GM12878 (cell line): ENCODE results near the gene GNA14. TPM values are rescaled to one million over a fixed set of nuclear protein-coding genes. Genes with fewer than 3 reads are reported as not detected.

Experiments
- ATAC-seq: fragments of 200-7000 bp; cut with Tn5 transposase; 3 replicates; pipeline ENCODE4 v1.9.1; 2020; ENCODE audit warnings: mild to moderate bottlenecking, moderate library complexity
- BruUV-seq: library from RNA; stranded (reverse); fragments of 400-500 nt; replicated peaks from 2 replicates; lab custom pipeline; 2021; lab: Mats Ljungman, UMichigan
- CTCF ChIA-PET: fragments of 300-600 bp; sonication (Branson Sonifier 250); formaldehyde crosslinking; extraction: SDS; loops from one replicate; lab custom pipeline; 2021; ENCODE audit warnings: inconsistent platforms; lab: Yijun Ruan, JAX
- POLR2A ChIA-PET: fragments of 350-600 bp; formaldehyde crosslinking; extraction: SDS; loops from one replicate; lab custom pipeline; 2021; ENCODE audit warnings: inconsistent platforms; lab: Charles Lee
- RAD21 ChIA-PET: fragments of 300-600 bp; sonication (Branson Sonifier 250); formaldehyde crosslinking; loops from one replicate; lab custom pipeline; 2023; ENCODE audit warnings: antibody characterized with exemption; ENCODE audit not compliant: unreplicated experiment; lab: Charles Lee
- SMC1A ChIA-PET: fragments of 300-600 bp; sonication (Branson Sonifier 250); formaldehyde crosslinking; loops from one replicate; lab custom pipeline; 2023; ENCODE audit not compliant: unreplicated experiment, uncharacterized antibody; lab: Charles Lee
- DNase-seq: peaks from one replicate; pipeline ENCODE4 v3.0.0-alpha.2; 2011; ENCODE audit warnings: low read depth, low spot score
- FAIRE-seq: peaks from 3 replicates; lab custom pipeline; 2011; peaks lifted over from hg19 to GRCh38; lab: Jason Lieb, UNC
- H2AFZ ChIP-seq: 2 replicates; pipeline ENCODE4 v1.6.0; 2011; ENCODE audit warnings: low read depth, low read length, control low read depth; ENCODE audit not compliant: control insufficient read depth
- H3K27ac ChIP-seq: 2 replicates; pipeline ENCODE4 v1.5.1; 2011; ENCODE audit warnings: control low read depth; ENCODE audit not compliant: control insufficient read depth, insufficient read depth
- H3K27me3 ChIP-seq, 2 experiments: replicated peaks in 1 of 2; 2 replicates each; pipeline versions ENCODE4 v1.6.0 to v1.6.1; 2011; ENCODE audit warnings: low read length in 1 of 2; ENCODE audit not compliant: control insufficient read depth in 2 of 2, insufficient read depth in 2 of 2
- H3K36me3 ChIP-seq, 2 experiments: 2 replicates each; pipeline ENCODE4 v1.5.1; 2011; ENCODE audit warnings: low read length in 1 of 2; ENCODE audit not compliant: control insufficient read depth in 2 of 2, insufficient read depth in 2 of 2
- H3K4me1 ChIP-seq: 2 replicates; pipeline ENCODE4 v1.6.1; 2011; ENCODE audit warnings: mild to moderate bottlenecking, low read length, moderate library complexity, mixed read lengths; ENCODE audit not compliant: control insufficient read depth, insufficient read depth
- H3K4me2 ChIP-seq: 2 replicates; pipeline ENCODE4 v1.6.0; 2011; ENCODE audit warnings: control low read depth; ENCODE audit not compliant: control insufficient read depth, insufficient read depth
- H3K4me3 ChIP-seq: fragments of 200-600 bp; sonication (generic); 2 replicates; pipeline ENCODE4 v1.5.1; 2016
- H3K79me2 ChIP-seq: 2 replicates; pipeline ENCODE4 v1.6.0; 2011; ENCODE audit warnings: low read length; ENCODE audit not compliant: control insufficient read depth, insufficient read depth
- H3K9ac ChIP-seq: 2 replicates; pipeline ENCODE4 v1.8.0; 2011; ENCODE audit warnings: low read length, control low read depth, mixed read lengths; ENCODE audit not compliant: control insufficient read depth, insufficient read depth
- H3K9me3 ChIP-seq: replicated peaks from 3 replicates; pipeline ENCODE4 v1.5.1; 2011; ENCODE audit warnings: mild to moderate bottlenecking, low read length; ENCODE audit not compliant: control insufficient read depth, insufficient read depth
- H4K20me1 ChIP-seq: 2 replicates; pipeline ENCODE4 v1.6.0; 2011; ENCODE audit not compliant: control insufficient read depth, insufficient read depth
- CHD2 ChIP-seq: IDR thresholded peaks from 2 replicates; pipeline ENCODE4 v1.6.1; 2011; ENCODE audit warnings: low read depth, low read length, improper control_type of control experiment, borderline replicate concordance
- EED ChIP-seq: sonication (generic); IDR thresholded peaks from 2 replicates; pipeline ENCODE4 v1.6.1; 2016; ENCODE audit warnings: antibody characterized with exemption, low read depth
- JUNB ChIP-seq: IDR thresholded peaks from 2 replicates; pipeline ENCODE4 v1.6.1; 2016; ENCODE audit warnings: antibody characterized with exemption, mild to moderate bottlenecking
- JUND ChIP-seq: IDR thresholded peaks from 2 replicates; pipeline ENCODE4 v1.6.1; 2012; ENCODE audit warnings: low read depth, mild to moderate bottlenecking, low read length, improper control_type of control experiment, moderate library complexity
- KAT2A ChIP-seq: conservative IDR thresholded peaks from 2 replicates; pipeline ENCODE4 v1.6.1; 2011; ENCODE audit warnings: low read depth, low read length; ENCODE audit not compliant: control insufficient read depth
- KDM1A ChIP-seq: fragments of 200-600 bp; sonication (generic); IDR thresholded peaks from 2 replicates; pipeline ENCODE4 v1.6.1; 2016; ENCODE audit warnings: borderline replicate concordance
- MTA2 ChIP-seq: fragments of 450-650 bp; IDR thresholded peaks from 2 replicates; pipeline ENCODE4 v1.6.1; 2016; ENCODE audit warnings: low read depth, mild to moderate bottlenecking, moderate library complexity
- POU2F2 ChIP-seq: IDR thresholded peaks from 3 replicates; pipeline ENCODE4 v1.6.1; 2011; ENCODE audit warnings: low read depth, mild to moderate bottlenecking, low read length, borderline replicate concordance
- SUPT20H ChIP-seq: IDR thresholded peaks from 2 replicates; pipeline ENCODE4 v1.6.1; 2011; ENCODE audit warnings: low read depth, mild to moderate bottlenecking, low read length, moderate library complexity, borderline replicate concordance; ENCODE audit not compliant: control insufficient read depth
- SUZ12 ChIP-seq: fragments of 200-600 bp; sonication (generic); IDR thresholded peaks from one replicate; pipeline ENCODE4 v1.6.1; 2018; ENCODE audit warnings: antibody characterized with exemption, mild to moderate bottlenecking; ENCODE audit not compliant: unreplicated experiment
- TCF3 ChIP-seq: IDR thresholded peaks from 2 replicates; pipeline ENCODE4 v1.6.1; 2012; ENCODE audit warnings: low read depth, mild to moderate bottlenecking, low read length, borderline replicate concordance; ENCODE audit not compliant: insufficient read depth
- ZZZ3 ChIP-seq: IDR thresholded peaks from 2 replicates; pipeline ENCODE4 v1.6.1; 2011; ENCODE audit warnings: low read depth; ENCODE audit not compliant: control insufficient read depth, insufficient read length
- WGBS: methylation state at CpG from one replicate; pipeline ENCODE4 v1.1.6; 2016; ENCODE audit warnings: low lambda C conversion rate; ENCODE audit not compliant: insufficient replicate concordance, insufficient coverage; ENCODE audit errors: missing lambda C conversion rate; 5-methylcytosine and 5-hydroxymethylcytosine counted together
- in situ Hi-C: fragments of 300-500 bp; cut with MboI; formaldehyde crosslinking; loops from 9 replicates; pipeline ENCODE4 v1.14.3; 2018; ENCODE audit warnings: mixed read lengths
- intact Hi-C: fragments of 100-400 bp; cut with micrococcal nuclease; formaldehyde crosslinking; loops from one replicate; pipeline ENCODE4 v1.14.2; 2022; ENCODE audit not compliant: unreplicated experiment
- polyA plus RNA-seq, 11 experiments: library from polyadenylated mRNA; depleted of rRNA in 4 of 11; unstranded in 6 of 11; stranded (reverse) in 5 of 11; fragments of >200 nt; fragmentation: Nextera tagmentation in 4 of 11; fragmentation: Illumina TruSeq in 1 of 11; extraction: Ambion mirVana in 4 of 11; extraction: Trizol in 1 of 11; gene quantifications; 1 replicate in 1 of 11; 2 replicates in 10 of 11; pipeline versions ENCODE4 v1.2.1 to v1.2.3, GENCODE V29; 2011 to 2016; ENCODE audit warnings: inconsistent platforms in 2 of 11, missing spikeins in 2 of 11, low read depth in 1 of 11
- total RNA-seq, 4 experiments: library from RNA; depleted of rRNA in 3 of 4; stranded (reverse); fragments of >200 nt in 3 of 4; fragmentation: Illumina TruSeq in 1 of 4; extraction: Trizol in 1 of 4; gene quantifications; 2 replicates each; pipeline versions ENCODE4 v1.2.1 to v1.2.3, GENCODE V29; 2013 to 2021
- TF ChIP-seq, protein P1 (sequence below): IDR thresholded peaks from 2 replicates; pipeline ENCODE4 v1.6.1; 2011; ENCODE audit warnings: borderline replicate concordance, low read depth, mild to moderate bottlenecking, moderate library complexity, mixed read lengths, low read length; ENCODE audit not compliant: insufficient read depth; ENCODE audit errors: extremely low read length
- TF ChIP-seq, protein P2 (sequence below): fragments of 450-650 bp; IDR thresholded peaks from 2 replicates; pipeline ENCODE4 v1.6.1; 2016; ENCODE audit warnings: mild to moderate bottlenecking
- TF ChIP-seq, protein P3 (sequence below): fragments of 450-650 bp; formaldehyde crosslinking; IDR thresholded peaks from 2 replicates; pipeline ENCODE4 v1.4.0; 2020; ENCODE audit warnings: mild to moderate bottlenecking, moderate library complexity

GNA14 gene
- total and polyA plus RNA-seq, 10 of the 15 experiments (the other 5 are each of a cell fraction or from before 2014, with no cell fraction given) = 0.17 TPM; not detected in 9

DNA sequence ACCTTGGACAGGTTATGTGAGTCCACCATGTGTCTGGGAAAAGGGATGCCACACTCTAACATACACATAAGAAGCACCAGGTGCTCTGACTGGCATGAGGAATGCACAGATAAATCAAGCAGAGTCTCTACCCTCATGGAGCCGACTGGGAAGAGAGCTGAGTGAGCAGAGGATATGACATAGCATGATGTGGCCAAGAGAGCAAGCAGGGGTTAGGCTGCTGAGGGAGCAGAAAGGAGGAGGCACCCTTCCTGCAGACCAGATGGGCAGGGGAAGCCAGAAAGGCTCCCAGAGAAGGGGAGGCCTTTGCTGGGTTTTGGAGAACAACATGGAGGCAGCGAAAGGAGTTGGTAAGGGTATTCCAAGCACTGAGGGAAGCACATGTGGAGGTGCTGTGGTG lies 223.1 kb downstream of the GNA14 start (continued):
- TF ChIP-seq, protein P1, sequence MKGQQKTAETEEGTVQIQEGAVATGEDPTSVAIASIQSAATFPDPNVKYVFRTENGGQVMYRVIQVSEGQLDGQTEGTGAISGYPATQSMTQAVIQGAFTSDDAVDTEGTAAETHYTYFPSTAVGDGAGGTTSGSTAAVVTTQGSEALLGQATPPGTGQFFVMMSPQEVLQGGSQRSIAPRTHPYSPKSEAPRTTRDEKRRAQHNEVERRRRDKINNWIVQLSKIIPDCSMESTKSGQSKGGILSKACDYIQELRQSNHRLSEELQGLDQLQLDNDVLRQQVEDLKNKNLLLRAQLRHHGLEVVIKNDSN = no peak
- TF ChIP-seq, protein P2, sequence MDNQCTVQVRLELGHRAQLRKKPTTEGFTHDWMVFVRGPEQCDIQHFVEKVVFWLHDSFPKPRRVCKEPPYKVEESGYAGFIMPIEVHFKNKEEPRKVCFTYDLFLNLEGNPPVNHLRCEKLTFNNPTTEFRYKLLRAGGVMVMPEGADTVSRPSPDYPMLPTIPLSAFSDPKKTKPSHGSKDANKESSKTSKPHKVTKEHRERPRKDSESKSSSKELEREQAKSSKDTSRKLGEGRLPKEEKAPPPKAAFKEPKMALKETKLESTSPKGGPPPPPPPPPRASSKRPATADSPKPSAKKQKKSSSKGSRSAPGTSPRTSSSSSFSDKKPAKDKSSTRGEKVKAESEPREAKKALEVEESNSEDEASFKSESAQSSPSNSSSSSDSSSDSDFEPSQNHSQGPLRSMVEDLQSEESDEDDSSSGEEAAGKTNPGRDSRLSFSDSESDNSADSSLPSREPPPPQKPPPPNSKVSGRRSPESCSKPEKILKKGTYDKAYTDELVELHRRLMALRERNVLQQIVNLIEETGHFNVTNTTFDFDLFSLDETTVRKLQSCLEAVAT = no peak
- no peak for TF ChIP-seq CHD2
- no peak for TF ChIP-seq EED
- TF ChIP-seq MTA2 = no peak
- TF ChIP-seq, all 136 proteins: peak for 0

DNA sequence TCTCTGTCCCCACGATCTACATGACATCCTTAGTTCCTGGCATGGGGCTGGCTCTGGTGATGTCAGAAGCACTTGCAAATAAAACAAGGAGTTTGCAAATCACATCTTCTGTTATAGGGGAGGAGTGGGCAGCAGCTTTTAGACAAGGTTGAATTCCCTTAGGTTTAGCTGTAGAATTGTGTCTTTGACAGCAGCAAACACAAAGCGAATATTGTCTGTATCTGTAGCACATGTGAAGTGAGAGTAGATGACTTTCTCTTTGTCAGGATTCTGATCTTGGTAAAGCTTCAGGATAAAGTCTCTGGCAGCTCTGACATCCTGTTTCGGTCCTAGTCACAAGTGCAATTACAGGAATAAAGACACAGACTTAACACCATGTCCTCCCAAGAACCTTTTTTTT lies 224.3 kb downstream of the GNA14 start:
- ATAC-seq (no peak), DNase-seq (no peak)
- SMC1A ChIA-PET = no interaction called here
- Histone ChIP-seq H3K27ac (no peak overlapping the region), H3K4me1 (no peaks in the 10 kb centered on the region), H3K36me3 (no peaks in the 10 kb centered on the region), H2AFZ (no peak overlapping the region), H3K27me3 (no peaks in the 10 kb centered on the region)
- BruUV-seq = no TSS peak
- in situ Hi-C loops = no loop called here
- no peak for TF ChIP-seq SUPT20H
- TF ChIP-seq SUZ12 = no peak
- no peak for TF ChIP-seq TCF3
- no peak for TF ChIP-seq JUND
- no peak for TF ChIP-seq KAT2A
- no peak for TF ChIP-seq KDM1A
- TF ChIP-seq POU2F2 = no peak
- TF ChIP-seq, protein P3, sequence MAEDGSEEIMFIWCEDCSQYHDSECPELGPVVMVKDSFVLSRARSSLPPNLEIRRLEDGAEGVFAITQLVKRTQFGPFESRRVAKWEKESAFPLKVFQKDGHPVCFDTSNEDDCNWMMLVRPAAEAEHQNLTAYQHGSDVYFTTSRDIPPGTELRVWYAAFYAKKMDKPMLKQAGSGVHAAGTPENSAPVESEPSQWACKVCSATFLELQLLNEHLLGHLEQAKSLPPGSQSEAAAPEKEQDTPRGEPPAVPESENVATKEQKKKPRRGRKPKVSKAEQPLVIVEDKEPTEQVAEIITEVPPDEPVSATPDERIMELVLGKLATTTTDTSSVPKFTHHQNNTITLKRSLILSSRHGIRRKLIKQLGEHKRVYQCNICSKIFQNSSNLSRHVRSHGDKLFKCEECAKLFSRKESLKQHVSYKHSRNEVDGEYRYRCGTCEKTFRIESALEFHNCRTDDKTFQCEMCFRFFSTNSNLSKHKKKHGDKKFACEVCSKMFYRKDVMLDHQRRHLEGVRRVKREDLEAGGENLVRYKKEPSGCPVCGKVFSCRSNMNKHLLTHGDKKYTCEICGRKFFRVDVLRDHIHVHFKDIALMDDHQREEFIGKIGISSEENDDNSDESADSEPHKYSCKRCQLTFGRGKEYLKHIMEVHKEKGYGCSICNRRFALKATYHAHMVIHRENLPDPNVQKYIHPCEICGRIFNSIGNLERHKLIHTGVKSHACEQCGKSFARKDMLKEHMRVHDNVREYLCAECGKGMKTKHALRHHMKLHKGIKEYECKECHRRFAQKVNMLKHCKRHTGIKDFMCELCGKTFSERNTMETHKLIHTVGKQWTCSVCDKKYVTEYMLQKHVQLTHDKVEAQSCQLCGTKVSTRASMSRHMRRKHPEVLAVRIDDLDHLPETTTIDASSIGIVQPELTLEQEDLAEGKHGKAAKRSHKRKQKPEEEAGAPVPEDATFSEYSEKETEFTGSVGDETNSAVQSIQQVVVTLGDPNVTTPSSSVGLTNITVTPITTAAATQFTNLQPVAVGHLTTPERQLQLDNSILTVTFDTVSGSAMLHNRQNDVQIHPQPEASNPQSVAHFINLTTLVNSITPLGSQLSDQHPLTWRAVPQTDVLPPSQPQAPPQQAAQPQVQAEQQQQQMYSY = no peak
- no peak for TF ChIP-seq ZZZ3
- no peak for TF ChIP-seq JUNB
- TF ChIP-seq, all 136 proteins: peak for 0
- Histone ChIP-seq H3K79me2 (no peaks in the 10 kb centered on the region), H4K20me1 (no peaks in the 10 kb centered on the region), H3K4me3 (no peak overlapping the region), H3K9ac (no peak overlapping the region), H3K4me2 (no peak overlapping the region), H3K9me3 (no peaks in the 10 kb centered on the region)
- POLR2A ChIA-PET = no interaction called here
- no peak for FAIRE-seq
- intact Hi-C loops = no loop called here
- whole genome bisulfite sequencing = 96% methylated on average over 3 of the region's 3 CpGs
- RAD21 ChIA-PET = no interaction called here
- CTCF ChIA-PET = interaction anchor here (0.6 to 3.9 kb wide), 2 partner anchors 10 to 432 kb away, joined by 4 to 13 read pairs; no protein-coding TSS in a partner anchor
